ENCODE results near the gene NXNL1. TPM values are rescaled to one million over a fixed set of nuclear protein-coding genes. Genes with fewer than 3 reads are reported as not detected.

The NXNL1 gene
- total and polyA plus RNA-seq, 2 experiments from 2014 or later, result not detected

DNA sequence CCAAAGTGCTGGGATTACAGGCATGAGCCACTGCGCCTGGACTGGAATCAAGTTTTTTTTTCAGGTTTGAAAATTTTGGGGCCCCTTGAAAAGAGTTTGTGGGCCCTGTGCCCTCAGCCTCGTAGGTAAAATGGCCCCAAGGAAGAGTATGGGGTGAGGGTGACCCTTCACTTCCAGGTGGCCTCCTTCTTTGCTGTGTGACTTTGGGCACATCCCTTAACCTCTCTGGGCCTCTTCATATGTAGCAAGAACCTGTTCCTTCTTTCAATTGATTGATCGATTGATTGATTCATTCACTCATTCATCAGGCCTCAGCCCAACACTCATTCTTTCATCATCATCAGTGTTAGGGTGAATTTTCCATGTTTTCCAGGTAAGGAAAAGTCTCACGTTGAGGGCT, 8.9 kb downstream of the NXNL1 start:
- DNase-seq (ENCODE audit: low spot score), result no peak
- Mint-ChIP-seq H3K27ac (no peak overlapping the region), H3K4me3 (no peak overlapping the region), H3K9me3 (peaks cover 4% of the 10 kb centered on the region; the same call in 1 of the 3 replicates), H3K36me3 (ENCODE audit: low read depth) (no peaks in the 10 kb centered on the region; the same call in 2 of the 3 replicates), H3K27me3 (ENCODE audit: insufficient read depth, low read depth, poor library complexity) (peaks cover 38% of the 10 kb centered on the region), H3K4me1 (peaks cover 15% of the 10 kb centered on the region)
- no peaks in the 10 kb centered on the region for H3K9me2 ChIP-seq (ENCODE audit: insufficient read depth)
- no peaks in the 10 kb centered on the region for H4K20me1 ChIP-seq (replicated peaks; ENCODE audit: insufficient read depth)
- H3K4me3 ChIP-seq, result no peak overlapping the region
- peaks cover 3% of the 10 kb centered on the region; the same call in 1 of the 2 replicates for H3F3A ChIP-seq (replicated peaks; ENCODE audit: low read depth)
- H3K27me3 ChIP-seq (ENCODE audit: insufficient read depth), result peaks cover 46% of the 10 kb centered on the region
- ATAC-seq, result no peak
- TF ChIP-seq, protein P1, sequence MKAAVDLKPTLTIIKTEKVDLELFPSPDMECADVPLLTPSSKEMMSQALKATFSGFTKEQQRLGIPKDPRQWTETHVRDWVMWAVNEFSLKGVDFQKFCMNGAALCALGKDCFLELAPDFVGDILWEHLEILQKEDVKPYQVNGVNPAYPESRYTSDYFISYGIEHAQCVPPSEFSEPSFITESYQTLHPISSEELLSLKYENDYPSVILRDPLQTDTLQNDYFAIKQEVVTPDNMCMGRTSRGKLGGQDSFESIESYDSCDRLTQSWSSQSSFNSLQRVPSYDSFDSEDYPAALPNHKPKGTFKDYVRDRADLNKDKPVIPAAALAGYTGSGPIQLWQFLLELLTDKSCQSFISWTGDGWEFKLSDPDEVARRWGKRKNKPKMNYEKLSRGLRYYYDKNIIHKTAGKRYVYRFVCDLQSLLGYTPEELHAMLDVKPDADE (IDR thresholded peaks at IDR 0.05), result no peak
- TF ChIP-seq NANOG (IDR thresholded peaks at IDR 0.05; ENCODE audit: borderline replicate concordance) (no peak), STAT1 (IDR thresholded peaks at IDR 0.05; ENCODE audit: unreplicated experiment) (no peak), REST (IDR thresholded peaks at IDR 0.05; ENCODE audit: unreplicated experiment) (no peak), ZNF331 (CRISPR knock-in tag; IDR thresholded peaks at IDR 0.05; ENCODE audit: low read depth) (no peak), EZH2 (IDR thresholded peaks at IDR 0.05; ENCODE audit: low read depth, unreplicated experiment) (no peak), JUNB (IDR thresholded peaks at IDR 0.05; ENCODE audit: unreplicated experiment) (no peak), ZNF114 (CRISPR knock-in tag; IDR thresholded peaks at IDR 0.05) (no peak), CTCF (conservative IDR thresholded peaks at IDR 0.05; ENCODE audit: low read depth in 2 of 2) (no peak), ZNF462 (CRISPR knock-in tag; IDR thresholded peaks at IDR 0.05) (no peak), EZH2phosphoT487 (IDR thresholded peaks at IDR 0.05; ENCODE audit: unreplicated experiment) (no peak), POLR2AphosphoS5 (IDR thresholded peaks at IDR 0.05; ENCODE audit: low read depth) (no peak), CREB1 (CRISPR knock-in tag; IDR thresholded peaks at IDR 0.05; ENCODE audit: low read depth) (no peak)
- no peak overlapping the region for H3K4me2 ChIP-seq
- H3K36me3 ChIP-seq (ENCODE audit: insufficient read depth), result no peaks in the 10 kb centered on the region
- H3K27ac ChIP-seq (ENCODE audit: low read depth), result no peak overlapping the region
- H3K79me2 ChIP-seq (replicated peaks; ENCODE audit: insufficient read depth), result no peaks in the 10 kb centered on the region
- peaks cover 12% of the 10 kb centered on the region for H3K4me1 ChIP-seq (ENCODE audit: insufficient read depth)
- H2AFZ ChIP-seq, result no peak overlapping the region
